Transverse colon (tissue), 4 donors: ENCODE measurements around the gene GALNT12. TPM values are rescaled to one million over a fixed set of nuclear protein-coding genes. Genes with fewer than 3 reads are reported as not detected.

Experiments
- DNase-seq: peaks from one replicate; pipeline ENCODE4 v3.0.0-alpha.2; 2019
- H3K27ac ChIP-seq, 4 donors: fragments of 200-600 bp; sonication (generic); 2 replicates each; pipeline ENCODE4 v1.5.1; 2016 to 2018; ENCODE audit warnings: inconsistent platforms in 4 of 4
- H3K27me3 ChIP-seq: fragments of 200-600 bp; sonication (generic); 2 replicates; pipeline ENCODE4 v1.5.1; 2017; ENCODE audit warnings: inconsistent platforms
- H3K36me3 ChIP-seq, 4 donors: fragments of 200-600 bp; sonication (generic); 2 replicates each; pipeline ENCODE4 v1.5.1; 2017 to 2019; ENCODE audit warnings: inconsistent platforms in 4 of 4
- H3K4me1 ChIP-seq, 4 donors: fragments of 200-600 bp; sonication (generic); 2 replicates each; pipeline ENCODE4 v1.5.1; 2017 to 2020; ENCODE audit warnings: inconsistent platforms in 4 of 4
- H3K4me3 ChIP-seq, 4 donors: fragments of 200-600 bp; sonication (generic); 1 replicate in 1 of 4; 2 replicates in 3 of 4; pipeline versions ENCODE4 v1.5.1 to v1.6.1; 2017 to 2019; ENCODE audit warnings: inconsistent platforms in 4 of 4
- H3K9me3 ChIP-seq, 2 donors: fragments of 200-600 bp; sonication (generic); 2 replicates each; pipeline ENCODE4 v1.5.1; 2017 to 2019; ENCODE audit warnings: inconsistent platforms in 2 of 2
- CTCF ChIP-seq, 5 experiments: fragments of 200-600 bp in 3 of 5; fragments of 450-650 bp in 2 of 5; sonication (generic) in 3 of 5; IDR thresholded peaks; 1 replicate in 2 of 5; 2 replicates in 3 of 5; pipeline ENCODE4 v1.5.1; 2016 to 2017; ENCODE audit warnings: antibody characterized with exemption in 5 of 5, inconsistent platforms in 3 of 5, mild to moderate bottlenecking in 2 of 5, moderate library complexity in 1 of 5
- EP300 ChIP-seq: sonication (generic); formaldehyde crosslinking; IDR thresholded peaks from one replicate; pipeline ENCODE4 v1.6.1; 2017; ENCODE audit warnings: antibody characterized with exemption, low read depth
- POLR2A ChIP-seq: fragments of 450-650 bp; IDR thresholded peaks from one replicate; pipeline ENCODE4 v1.6.1; 2016; ENCODE audit warnings: antibody characterized with exemption, mild to moderate bottlenecking, moderate library complexity
- POLR2AphosphoS5 ChIP-seq, 3 donors: sonication (generic); formaldehyde crosslinking; IDR thresholded peaks; one replicate each; pipeline ENCODE4 v1.6.1; 2016; ENCODE audit warnings: antibody characterized with exemption in 3 of 3
- WGBS, 2 donors: methylation state at CpG; one replicate each; pipeline ENCODE4 v1.1.5; 2018; ENCODE audit warnings: low coverage in 1 of 2; 5-methylcytosine and 5-hydroxymethylcytosine counted together
- in situ Hi-C, 4 donors: fragments of 200-750 bp; cut with MboI; loops; one replicate each; pipeline versions ENCODE4 v1.15.0 to v1.15.1; 2017; ENCODE audit warnings: low sequenced_read_pairs in 3 of 4, low pct_ligation_motif_present in 1 of 4, low pct_unique_long_range_greater_than_20kb in 1 of 4
- intact Hi-C: fragments of 100-400 bp; cut with DNase I; formaldehyde crosslinking; loops from one replicate; pipeline ENCODE4 v1.15.1; 2023; ENCODE audit warnings: low total_unique reads
- total RNA-seq, 4 donors: library from RNA; depleted of rRNA; stranded (reverse); fragments of >200 nt; gene quantifications; one replicate each; pipeline ENCODE4 v1.1.0, GENCODE V29; 2016

The GALNT12 gene
- total RNA-seq, 4 donors from 2014 or later, result 79.7 to 174 (median 120) TPM

- peak overlapping the region; percentile 68 to 76 (median 73) for H3K27ac ChIP-seq
- WGBS, 2 donors, result 0 to 2% methylated on average over 1 to 16 of the region's 48 CpGs
- in situ Hi-C loops, result loop anchor here in 1 of 4 donors (25.0 kb wide), 1 partner anchor 484 kb away; no protein-coding TSS in a partner anchor
- DNase-seq, result no peak
- no peaks in the 10 kb centered on the region for H3K27me3 ChIP-seq
- H3K4me1 ChIP-seq, result peaks cover 0 to 25% (median 14%) of the 10 kb centered on the region in 4 donors
- peak overlapping the region; percentile 68 to 70 (median 68) for H3K4me3 ChIP-seq
- H3K9me3 ChIP-seq, result peaks cover 0 to 7% of the 10 kb centered on the region in 2 donors
- H3K36me3 ChIP-seq, result no peaks in the 10 kb centered on the region
- no peak for TF ChIP-seq POLR2AphosphoS5 (IDR thresholded peaks at IDR 0.05)
- no peak for TF ChIP-seq CTCF (IDR thresholded peaks at IDR 0.05)
- TF ChIP-seq POLR2A, result no peak
- TF ChIP-seq EP300, result no peak
- intact Hi-C loops, result no loop called here
Measured at GRCh38 chr9:98795970-98796363, 11.5 kb upstream of the GALNT12 start.

GRCh38 chr9:98796364-98797101, 10.9 kb upstream of the GALNT12 start, which contains the start of gene ANKS6:
Gene ANKS6, minus strand, starts transcription at chr9:98796555. Its CDS starts 64 bp downstream, at chr9:98796491.
- Histone ChIP-seq H3K36me3 (no peaks in the 10 kb centered on the region), H3K27ac (peak within 1 kb of the TSS; percentile 76 to 91 (median 86)), H3K27me3 (no peaks in the 10 kb centered on the region), H3K4me1 (peaks cover 0 to 19% (median 11%) of the 10 kb centered on the region in 4 donors), H3K4me3 (peak within 1 kb of the TSS; percentile 68 to 72 (median 68)), H3K9me3 (peaks cover 0 to 7% of the 10 kb centered on the region in 2 donors)
- intact Hi-C loops (no loop called here), in situ Hi-C loops (loop anchor here in 1 of 4 donors (25.0 kb wide), 1 partner anchor 484 kb away; no protein-coding TSS in a partner anchor)
- TF ChIP-seq POLR2A (no peak), CTCF (IDR thresholded peaks at IDR 0.05) (peak in 3 of 5 experiments; percentile 37 to 53 (median 44)), EP300 (no peak), POLR2AphosphoS5 (IDR thresholded peaks at IDR 0.05) (peak in 1 of 3 donors; percentile 37)
- peak; percentile 89 for DNase-seq
- WGBS, 2 donors, result 7 to 48% methylated on average over 6 to 45 of the region's 86 CpGs

- WGBS, 2 donors, result 71 to 92% methylated on average over 1 to 4 of the region's 4 CpGs
- DNase-seq, result no peak
- Histone ChIP-seq H3K36me3 (no peaks in the 10 kb centered on the region), H3K9me3 (peaks cover 0 to 7% of the 10 kb centered on the region in 2 donors), H3K27ac (no peak overlapping the region), H3K4me1 (peaks cover 0 to 16% (median 10%) of the 10 kb centered on the region in 4 donors), H3K4me3 (no peak overlapping the region), H3K27me3 (no peaks in the 10 kb centered on the region)
- intact Hi-C loops (no loop called here), in situ Hi-C loops (loop anchor here in 1 of 4 donors (25.0 kb wide), 1 partner anchor 485 kb away; no protein-coding TSS in a partner anchor)
- TF ChIP-seq CTCF (IDR thresholded peaks at IDR 0.05) (no peak), EP300 (no peak), POLR2AphosphoS5 (IDR thresholded peaks at IDR 0.05) (no peak), POLR2A (no peak)
Measured at GRCh38 chr9:98797491-98797890, 10.0 kb upstream of the GALNT12 start.

GRCh38 chr9:98798254-98798653, 9.2 kb upstream of the GALNT12 start:
- DNase-seq, result no peak
- intact Hi-C loops, result no loop called here
- H3K27ac ChIP-seq, result no peak overlapping the region
- 88 to 90% methylated on average over 3 of the region's 3 CpGs for WGBS, 2 donors
- peaks cover 0 to 16% (median 10%) of the 10 kb centered on the region in 4 donors for H3K4me1 ChIP-seq
- peaks cover 0 to 7% of the 10 kb centered on the region in 2 donors for H3K9me3 ChIP-seq
- TF ChIP-seq POLR2AphosphoS5 (IDR thresholded peaks at IDR 0.05), result no peak
- TF ChIP-seq POLR2A, result no peak
- no peak for TF ChIP-seq CTCF (IDR thresholded peaks at IDR 0.05)
- no peak for TF ChIP-seq EP300
- no peak overlapping the region for H3K4me3 ChIP-seq
- H3K27me3 ChIP-seq, result no peaks in the 10 kb centered on the region
- no peaks in the 10 kb centered on the region for H3K36me3 ChIP-seq
- in situ Hi-C loops, result loop anchor here in 1 of 4 donors (25.0 kb wide), 1 partner anchor 486 kb away; no protein-coding TSS in a partner anchor
